Heart right ventricle (tissue), 16 donors: Measurements from ENCODE around the gene PDZD2. TPM values are rescaled to one million over a fixed set of nuclear protein-coding genes. Genes with fewer than 3 reads are reported as not detected.

Experiments
- ATAC-seq, 8 donors: fragments of 200-7000 bp; cut with Tn5 transposase; one replicate each; pipeline ENCODE4 v1.9.1; 2020; ENCODE audit warnings: mild to moderate bottlenecking in 8 of 8, moderate library complexity in 8 of 8, moderate number of reproducible peaks in 1 of 8
- DNase-seq, 2 donors: peaks; one replicate each; pipeline ENCODE4 v3.0.0-alpha.2; 2020
- H3K27ac ChIP-seq, 10 donors: fragments of 200-600 bp; sonication (generic) in 2 of 10; one replicate each; pipeline versions ENCODE4 v1.5.0 to v1.8.0; 2020 to 2022; ENCODE audit warnings: mild to moderate bottlenecking in 3 of 10
- H3K27me3 ChIP-seq, 7 donors: fragments of 200-600 bp; one replicate each; pipeline ENCODE4 v1.8.0; 2021 to 2022; ENCODE audit warnings: mild to moderate bottlenecking in 2 of 7
- H3K36me3 ChIP-seq, 9 donors: fragments of 200-600 bp; sonication (generic) in 1 of 9; one replicate each; pipeline versions ENCODE4 v1.5.0 to v1.8.0; 2020 to 2022; ENCODE audit warnings: mild to moderate bottlenecking in 2 of 9
- H3K4me1 ChIP-seq, 9 donors: fragments of 200-600 bp; sonication (generic) in 1 of 9; one replicate each; pipeline versions ENCODE4 v1.5.0 to v1.8.0; 2020 to 2022; ENCODE audit warnings: mild to moderate bottlenecking in 4 of 9
- H3K4me3 ChIP-seq, 10 donors: fragments of 200-600 bp; sonication (generic) in 2 of 10; one replicate each; pipeline versions ENCODE4 v1.5.0 to v1.8.0; 2020 to 2022; ENCODE audit warnings: mild to moderate bottlenecking in 7 of 10, moderate library complexity in 2 of 10
- H3K9me3 ChIP-seq, 11 donors: fragments of 200-600 bp in 10 of 11; sonication (generic) in 2 of 11; one replicate each; pipeline versions ENCODE4 v1.5.0 to v1.8.0; 2013 to 2022; ENCODE audit warnings: mild to moderate bottlenecking in 2 of 11, control low read depth in 1 of 11, moderate library complexity in 1 of 11
- CTCF ChIP-seq, 9 donors: fragments of 200-600 bp; sonication (generic) in 2 of 9; IDR thresholded peaks; one replicate each; pipeline versions ENCODE4 v1.5.0 to v1.8.0; 2021 to 2022; ENCODE audit warnings: antibody characterized with exemption in 9 of 9, mild to moderate bottlenecking in 5 of 9, moderate library complexity in 1 of 9
- WGBS, 2 donors: extraction: QIAGEN DNeasy Blood & Tissue Kit; methylation state at CpG; one replicate each; pipeline ENCODE4 v1.1.7; 2013; ENCODE audit warnings: inconsistent platforms in 1 of 2; 5-methylcytosine and 5-hydroxymethylcytosine counted together
- intact Hi-C, 10 donors: fragments of 100-400 bp; cut with DNase I; formaldehyde crosslinking; loops; one replicate each; pipeline versions ENCODE4 v1.11.1 to v1.14.2; 2022
- polyA plus RNA-seq, 2 donors: library from polyadenylated mRNA; stranded (reverse); fragments of 200-250 nt; gene quantifications; one replicate each; pipeline ENCODE4 v1.2.3, GENCODE V29; 2013
- total RNA-seq, 10 donors: library from RNA; stranded (reverse); fragmentation: NEBNext Ultra II Directional in 3 of 10; extraction: Animal tissue kit (Norgen Biotek cat#: 25700) in 3 of 10; gene quantifications; one replicate each; pipeline versions ENCODE4 v1.2.1 to v1.2.4, GENCODE V29; 2021 to 2023
- donor health status: Arrhythmogenic right ventricular cardiomyopathy.
- donor health status: ischemic (EF 13 %, LVEDD 7.1; RV severe dilation, severe dysfunction).
- donor health status: healthy with polysubstance abuse.
- donor health status: DM: no; HTN: yes; CAD: no.
- donor health status: DM: no; HTN: no; CAD: no.
- donor health status: ischemic (EF 25% LVEDD 6.9; RV normal size, moderate dysfunction).
- donor health status: ischemic (EF 25% LVEDD 5.7; RV mildly dilated, moderate dysfunction).
- donor health status: healthy.
- donor health status: DM: yes; HTN: yes; CAD: no.
- donor health status: Ischemic cardiomyopathy.
- donor health status: ischemic (EF 35%, LVEDD 5.7; RV mildly dilated, moderate dysfunction).
- donor health status: nonischemic (EF 11% LVEDD 7.7; RV severe dilation, severe dysfunction).
- donor health status: DM: yes; HTN: yes; CAD: no.
- donor health status: PGD.
- donor health status: ischemic (EF 29% LVEDD 5.4; RV normal size, mild dysfunction).
- donor health status: nonischemic (EF 23%, LVEDD 6.1; RV moderate dilation, normal function).

The PDZD2 gene
- total and polyA plus RNA-seq, 12 donors = 9.0 to 117 (median 82.5) TPM

- intact Hi-C loops = no loop called here
- peaks cover 6 to 30% (median 18%) of the 10 kb centered on the region in 9 donors for H3K4me1 ChIP-seq
- ATAC-seq = no peak
- DNase-seq = no peak
- 95% methylated on average over 4 of the region's 4 CpGs for WGBS, 2 donors
- no peaks in the 10 kb centered on the region for H3K27me3 ChIP-seq
- TF ChIP-seq CTCF (IDR thresholded peaks at IDR 0.05) = no peak
- peaks cover 0 to 81% (median 18%) of the 10 kb centered on the region in 9 donors for H3K36me3 ChIP-seq
- no peak overlapping the region for H3K4me3 ChIP-seq
- H3K9me3 ChIP-seq = no peaks in the 10 kb centered on the region
- no peak overlapping the region for H3K27ac ChIP-seq
Measured at GRCh38 chr5:32058101-32058500, 419.2 kb downstream of the PDZD2 start.

- no peak for TF ChIP-seq CTCF (IDR thresholded peaks at IDR 0.05)
- ATAC-seq (no peak), DNase-seq (no peak)
- Histone ChIP-seq H3K9me3 (no peaks in the 10 kb centered on the region), H3K27ac (no peak overlapping the region), H3K4me1 (peaks cover 6 to 30% (median 18%) of the 10 kb centered on the region in 9 donors), H3K27me3 (no peaks in the 10 kb centered on the region), H3K36me3 (peaks cover 0 to 81% (median 17%) of the 10 kb centered on the region in 9 donors), H3K4me3 (no peak overlapping the region)
- intact Hi-C loops = no loop called here
- WGBS, 2 donors = 89 to 93% methylated on average over 3 of the region's 3 CpGs
Measured at GRCh38 chr5:32058997-32059396, 420.1 kb downstream of the PDZD2 start.

- H3K27ac ChIP-seq = no peak overlapping the region
- ATAC-seq (no peak), DNase-seq (no peak)
- H3K4me1 ChIP-seq = peaks cover 6 to 27% (median 18%) of the 10 kb centered on the region in 9 donors
- no peak overlapping the region for H3K4me3 ChIP-seq
- H3K36me3 ChIP-seq = peaks cover 0 to 81% (median 19%) of the 10 kb centered on the region in 9 donors
- H3K9me3 ChIP-seq = no peaks in the 10 kb centered on the region
- intact Hi-C loops = no loop called here
- no peak for TF ChIP-seq CTCF (IDR thresholded peaks at IDR 0.05)
- no peaks in the 10 kb centered on the region for H3K27me3 ChIP-seq
- 80 to 81% methylated on average over 4 of the region's 4 CpGs for WGBS, 2 donors
Measured at GRCh38 chr5:32059761-32060530, 421.0 kb downstream of the PDZD2 start.

GRCh38 chr5:32061236-32061635 lies 422.3 kb downstream of the PDZD2 start:
- no peak overlapping the region for H3K4me3 ChIP-seq
- intact Hi-C loops = no loop called here

More at GRCh38 chr5:32061236-32061635, 422.3 kb downstream of the PDZD2 start:
- Histone ChIP-seq H3K27me3 (no peaks in the 10 kb centered on the region), H3K4me1 (peaks cover 3 to 16% (median 13%) of the 10 kb centered on the region in 9 donors), H3K9me3 (no peaks in the 10 kb centered on the region), H3K27ac (no peak overlapping the region), H3K36me3 (peaks cover 0 to 89% (median 20%) of the 10 kb centered on the region in 9 donors)
- DNase-seq = no peak
- no peak for TF ChIP-seq CTCF (IDR thresholded peaks at IDR 0.05)
- no peak for ATAC-seq
- WGBS, 2 donors = 58 to 65% methylated on average over 2 of the region's 2 CpGs
